WTC11 (cell line): ENCODE data around the gene TCP1. TPM values are rescaled to one million over a fixed set of nuclear protein-coding genes. Genes with fewer than 3 reads are reported as not detected.

Experiments
- ATAC-seq: fragments of 200-7000 bp; cut with Tn5 transposase; 2 replicates; pipeline ENCODE4 v1.10.0; 2021; ENCODE audit warnings: mild to moderate bottlenecking, moderate library complexity
- CTCF ChIA-PET: fragments of 300-600 bp; sonication (Branson Sonifier 250); formaldehyde crosslinking; loops from one replicate; lab custom pipeline; 2021; ENCODE audit warnings: antibody characterized with exemption; lab: Charles Lee
- POLR2A ChIA-PET: fragments of 350-600 bp; sonication (Branson Sonifier 250); formaldehyde crosslinking; loops from one replicate; lab custom pipeline; 2021; ENCODE audit warnings: antibody characterized with exemption; lab: Charles Lee
- DNase-seq: peaks from one replicate; pipeline ENCODE4 v3.0.0; 2021; ENCODE audit warnings: low spot score
- H3K27ac Mint-ChIP-seq: 2 replicates; pipeline ENCODE4 v1.8.0; 2021; ENCODE audit warnings: mixed read lengths
- H3K27me3 Mint-ChIP-seq: 2 replicates; pipeline ENCODE4 v1.8.0; 2021; ENCODE audit warnings: low read depth, mild to moderate bottlenecking, moderate library complexity, mixed read lengths
- H3K36me3 Mint-ChIP-seq: 2 replicates; pipeline ENCODE4 v1.8.0; 2021; ENCODE audit warnings: mixed read lengths
- H3K4me1 Mint-ChIP-seq: 2 replicates; pipeline ENCODE4 v1.8.0; 2022; ENCODE audit warnings: mixed read lengths
- H3K4me3 Mint-ChIP-seq: 2 replicates; pipeline ENCODE4 v1.8.0; 2021; ENCODE audit warnings: mild to moderate bottlenecking, moderate library complexity, mixed read lengths
- H3K9me3 Mint-ChIP-seq: 2 replicates; pipeline ENCODE4 v1.8.0; 2021; ENCODE audit warnings: mixed read lengths
- AFF4 ChIP-seq: sonication (generic); formaldehyde crosslinking; IDR thresholded peaks from 2 replicates; pipeline ENCODE4 v1.8.1; 2023; ENCODE audit warnings: mild to moderate bottlenecking, missing genetic modification reagents, borderline replicate concordance
- AR ChIP-seq: fragments of 250-450 bp; sonication (Bioruptor Pico); IDR thresholded peaks from 2 replicates; pipeline ENCODE4 v1.9.0; 2021; ENCODE audit warnings: mild to moderate bottlenecking
- CREM ChIP-seq: sonication (generic); formaldehyde crosslinking; IDR thresholded peaks from 2 replicates; pipeline ENCODE4 v1.8.1; 2022; ENCODE audit warnings: mild to moderate bottlenecking, missing genetic modification reagents, moderate library complexity
- ELF4 ChIP-seq: sonication (generic); formaldehyde crosslinking; IDR thresholded peaks from 2 replicates; pipeline ENCODE4 v1.8.1; 2022; ENCODE audit warnings: low read depth, mild to moderate bottlenecking, moderate library complexity, missing genetic modification reagents
- ESRRA ChIP-seq: sonication (generic); formaldehyde crosslinking; IDR thresholded peaks from 2 replicates; pipeline ENCODE4 v1.8.1; 2022; ENCODE audit warnings: mild to moderate bottlenecking, missing genetic modification reagents, borderline replicate concordance
- GABPB1 ChIP-seq: sonication (generic); formaldehyde crosslinking; IDR thresholded peaks from 2 replicates; pipeline ENCODE4 v1.8.1; 2023; ENCODE audit warnings: mild to moderate bottlenecking, missing genetic modification reagents
- GRHL2 ChIP-seq: fragments of 250-450 bp; sonication (Bioruptor Pico); IDR thresholded peaks from 2 replicates; pipeline ENCODE4 v1.8.0; 2022; ENCODE audit warnings: mild to moderate bottlenecking, moderate library complexity; ENCODE audit not compliant: insufficient replicate concordance, severe bottlenecking
- HMGA2 ChIP-seq: fragments of 250-450 bp; sonication (Bioruptor Pico); IDR thresholded peaks from 2 replicates; pipeline ENCODE4 v1.4.0; 2021; ENCODE audit warnings: mild to moderate bottlenecking, moderate library complexity
- IRF1 ChIP-seq: sonication (generic); formaldehyde crosslinking; IDR thresholded peaks from 2 replicates; pipeline ENCODE4 v1.8.0; 2023; ENCODE audit warnings: missing genetic modification reagents
- IRF2 ChIP-seq: sonication (generic); formaldehyde crosslinking; IDR thresholded peaks from 2 replicates; pipeline ENCODE4 v1.8.0; 2022; ENCODE audit warnings: low read depth, missing genetic modification reagents, borderline replicate concordance
- NFE2L1 ChIP-seq: sonication (generic); formaldehyde crosslinking; IDR thresholded peaks from 2 replicates; pipeline ENCODE4 v1.8.1; 2023; ENCODE audit warnings: missing genetic modification reagents
- PRRX2 ChIP-seq: fragments of 250-450 bp; sonication (Bioruptor Pico); IDR thresholded peaks from 2 replicates; pipeline ENCODE4 v1.8.0; 2021; ENCODE audit warnings: mild to moderate bottlenecking
- RELA ChIP-seq: sonication (generic); formaldehyde crosslinking; IDR thresholded peaks from 2 replicates; pipeline ENCODE4 v1.8.1; 2022; ENCODE audit warnings: missing genetic modification reagents, mild to moderate bottlenecking, borderline replicate concordance
- SOX15 ChIP-seq: fragments of 250-450 bp; sonication (Bioruptor Pico); IDR thresholded peaks from 2 replicates; pipeline ENCODE4 v1.9.0; 2021; ENCODE audit warnings: mild to moderate bottlenecking
- STAT6 ChIP-seq: sonication (generic); formaldehyde crosslinking; conservative IDR thresholded peaks from 2 replicates; pipeline ENCODE4 v1.8.1; 2023; ENCODE audit warnings: mild to moderate bottlenecking, low read depth, missing genetic modification reagents, moderate library complexity
- USF2 ChIP-seq: sonication (generic); formaldehyde crosslinking; IDR thresholded peaks from 2 replicates; pipeline ENCODE4 v1.8.1; 2023; ENCODE audit warnings: mild to moderate bottlenecking, missing genetic modification reagents, moderate library complexity
- ZNF138 ChIP-seq: sonication (generic); formaldehyde crosslinking; conservative IDR thresholded peaks from 2 replicates; pipeline ENCODE4 v1.8.1; 2022; ENCODE audit warnings: mild to moderate bottlenecking, moderate library complexity, missing genetic modification reagents
- ZNF263 ChIP-seq: sonication (generic); formaldehyde crosslinking; IDR thresholded peaks from 2 replicates; pipeline ENCODE4 v1.8.1; 2022; ENCODE audit warnings: low read depth, mild to moderate bottlenecking, moderate library complexity, missing genetic modification reagents
- ZSCAN18 ChIP-seq: fragments of 250-450 bp; sonication (Bioruptor Pico); IDR thresholded peaks from 2 replicates; pipeline ENCODE4 v2.1.2; 2022; ENCODE audit warnings: mild to moderate bottlenecking, moderate library complexity
- total RNA-seq: library from RNA; stranded (reverse); gene quantifications from 3 replicates; pipeline ENCODE4 v1.2.3, GENCODE V29; 2021

Gene TCP1
- total RNA-seq, 1 experiment from 2014 or later: 388 TPM

- peaks cover 34% of the 10 kb centered on the region for H3K4me1 Mint-ChIP-seq
- H3K36me3 Mint-ChIP-seq: peaks cover 53% of the 10 kb centered on the region
- peak within 1 kb of the TSS; percentile 81 for H3K4me3 Mint-ChIP-seq
- no peaks in the 10 kb centered on the region; the same call in 1 of the 2 replicates for H3K27me3 Mint-ChIP-seq
- H3K9me3 Mint-ChIP-seq: no peaks in the 10 kb centered on the region
- peak; percentile 92 for ATAC-seq
- ChIA-PET POLR2A (interaction anchor here (0.6 to 2.2 kb wide), 6 partner anchors 26 to 104 kb away, joined by 3 to 10 read pairs (median 4); partner anchors contain the start of genes MRPL18, TCP1 and WTAP), CTCF (interaction anchor here (0.5 kb wide), 1 partner anchor 28 kb away, joined by 3 read pairs; the partner anchor contains the start of gene MRPL18)
- DNase-seq: peak; percentile 93
- peak within 1 kb of the TSS; percentile 97 for H3K27ac Mint-ChIP-seq
- no peak for TF ChIP-seq PRRX2 (CRISPR knock-in tag)
- no peak for TF ChIP-seq IRF1 (CRISPR knock-in tag)
- no peak for TF ChIP-seq IRF2 (CRISPR knock-in tag)
- peak; percentile 37; the same call in 1 of the 2 replicates for TF ChIP-seq GABPB1 (CRISPR knock-in tag)
- TF ChIP-seq AFF4 (CRISPR knock-in tag): no peak
- no peak for TF ChIP-seq AR
- no peak for TF ChIP-seq NFE2L1 (CRISPR knock-in tag)
- no peak for TF ChIP-seq ELF4 (CRISPR knock-in tag)
- TF ChIP-seq STAT6: no peak
- no peak for TF ChIP-seq RELA (CRISPR knock-in tag)
- no peak for TF ChIP-seq SOX15 (CRISPR knock-in tag)
- no peak for TF ChIP-seq GRHL2 (CRISPR knock-in tag)
- 0 out of 2 replicates have a peak, but pooled peaks have one; percentile 14 for TF ChIP-seq CREM (CRISPR knock-in tag)
- TF ChIP-seq ZSCAN18 (CRISPR knock-in tag): no peak
- TF ChIP-seq USF2 (CRISPR knock-in tag): no peak
- TF ChIP-seq HMGA2 (CRISPR knock-in tag): no peak
- no peak for TF ChIP-seq ZNF263
- no peak for TF ChIP-seq ESRRA (CRISPR knock-in tag)
- no peak for TF ChIP-seq ZNF138 (CRISPR knock-in tag)
These were observed 27.3 kb downstream of the TCP1 start, which contains the start of gene ACAT2 for GRCh38 chr6:159761873-159762680. Gene ACAT2 (plus strand): TSS chr6:159762045. CDS start chr6:159762088, 43 bp downstream.
